Stimulated activated CD4-positive, alpha-beta T cell treated with anti-CD3 and anti-CD28 coated beads, TNF-alpha, amount 100 ng/mL, for 4 hours (primary cell): Measurements from ENCODE around the gene SUMO3.
"Not testable (repeated sequence)": the region's sequence is repeated elsewhere in the genome, so short reads cannot be mapped to it uniquely, and the experiment has no call there.

ENCODE experiments used
- DNase-seq, 3 experiments: peaks; one replicate each; pipeline ENCODE4 v3.0.0-alpha.2; 2020; ENCODE audit warnings: low read depth in 3 of 3

SUMO3 gene

DNA sequence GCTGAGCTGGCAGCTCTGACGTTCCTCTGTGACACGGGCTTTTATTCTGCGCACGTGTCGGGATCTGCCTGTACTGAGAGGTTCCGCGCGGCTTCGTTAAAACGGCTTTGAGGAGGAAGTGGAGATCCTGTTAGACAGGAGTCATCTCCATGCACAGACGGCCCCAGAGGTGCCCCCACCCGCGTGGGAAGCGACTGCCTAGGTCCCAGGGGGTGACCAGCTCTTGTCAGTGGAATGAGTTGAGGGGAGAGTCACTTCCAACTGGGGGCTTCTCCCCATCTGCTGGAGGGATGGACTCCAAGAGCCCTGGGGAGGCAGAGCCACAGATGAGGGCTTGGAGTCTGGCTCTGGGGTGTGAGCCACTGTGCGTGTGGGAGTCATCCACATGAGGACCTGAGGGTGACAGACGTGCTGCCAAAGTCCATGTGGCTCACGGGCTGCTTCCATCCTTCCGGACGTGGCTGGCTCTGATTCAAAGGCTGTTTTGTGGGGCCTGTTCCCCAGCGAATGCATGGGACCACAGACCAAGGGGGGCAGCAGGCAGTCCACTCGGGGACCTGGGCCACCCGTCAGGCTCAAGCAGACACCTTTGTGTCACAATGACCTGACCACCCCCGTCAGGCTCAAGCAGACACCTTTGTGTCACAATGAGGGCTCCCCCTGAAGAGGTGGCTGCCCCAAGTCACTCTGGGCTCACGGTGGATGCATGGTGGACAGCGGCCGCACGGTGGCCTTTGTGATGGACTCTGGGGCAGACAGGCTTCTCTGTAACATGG is 28.8 kb upstream of the SUMO3 start:
- no peak for DNase-seq

DNA sequence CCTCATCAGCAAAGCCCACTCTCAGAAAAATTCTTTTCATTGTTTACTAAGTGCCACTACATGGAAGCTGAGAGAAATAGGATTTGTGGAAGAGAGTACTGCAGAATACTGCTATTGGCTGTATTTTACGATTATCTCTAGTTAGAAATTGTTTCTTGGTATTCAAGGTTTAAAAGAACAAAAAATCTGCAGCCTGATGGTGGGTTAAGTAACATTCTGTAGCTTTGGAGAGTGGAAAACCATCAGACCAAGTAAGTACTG is 28.3 kb upstream of the SUMO3 start:
- DNase-seq: no peak

DNA sequence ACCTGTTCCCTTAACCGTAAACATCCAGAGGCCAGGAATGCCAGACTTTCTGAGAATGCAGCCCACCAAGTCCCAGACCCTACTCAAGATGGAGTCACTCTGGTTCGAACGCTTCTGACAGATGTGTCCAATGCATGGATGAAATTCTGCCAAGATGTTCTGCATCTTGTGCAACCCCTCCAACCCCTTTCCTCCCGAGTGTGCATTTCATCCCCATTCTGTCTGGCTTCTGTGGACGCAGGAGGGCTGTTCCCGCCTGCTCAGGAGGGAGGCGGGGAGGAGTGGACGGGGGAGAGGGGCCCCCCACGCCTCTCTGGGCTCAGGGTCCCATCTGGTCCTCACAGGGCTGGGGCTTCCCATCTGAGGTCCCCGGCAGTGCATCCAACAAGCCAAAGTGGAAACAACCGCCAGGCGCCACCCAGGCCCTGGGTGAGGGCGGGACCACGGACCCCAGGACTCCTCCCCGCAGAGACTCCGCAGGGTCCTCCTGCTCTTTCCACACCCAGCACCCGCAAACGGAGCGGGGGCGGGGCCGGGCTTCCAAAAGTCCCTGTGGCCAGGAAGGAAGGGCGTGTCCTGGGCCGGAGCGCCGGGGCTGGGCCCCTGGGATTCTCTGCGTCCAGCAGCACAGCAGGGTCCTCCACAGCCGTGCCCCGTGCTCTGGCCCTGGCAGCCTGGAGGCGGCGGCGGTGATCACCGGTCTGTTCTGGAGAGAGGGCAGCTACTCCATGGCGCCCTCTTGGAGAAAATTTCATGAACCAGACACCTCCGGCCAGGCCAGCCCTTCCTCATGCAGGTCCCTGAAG is 27.8 kb upstream of the SUMO3 start:
- peak in 2 of 3 experiments; percentile 18 to 26 for DNase-seq

DNA sequence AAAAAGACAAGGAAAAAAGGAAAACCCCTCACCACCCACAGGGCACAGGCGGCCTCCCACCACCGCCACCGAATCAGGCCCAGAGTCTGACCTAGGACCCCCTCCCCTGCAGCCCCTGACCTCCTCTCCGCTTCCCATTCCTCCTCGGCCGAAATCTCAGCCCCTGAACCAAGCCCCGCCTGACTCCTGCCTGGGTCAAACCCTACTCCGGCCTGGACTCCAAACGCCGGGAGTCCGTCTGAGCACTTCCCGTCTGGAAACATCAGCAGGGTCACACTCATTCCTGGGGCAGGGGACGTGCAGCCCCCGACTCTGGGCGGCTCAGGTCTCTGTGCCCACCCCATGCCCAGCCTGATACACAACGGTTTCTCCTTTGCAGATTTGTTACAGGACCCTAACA is 26.4 kb upstream of the SUMO3 start:
- DNase-seq: no peak

DNA sequence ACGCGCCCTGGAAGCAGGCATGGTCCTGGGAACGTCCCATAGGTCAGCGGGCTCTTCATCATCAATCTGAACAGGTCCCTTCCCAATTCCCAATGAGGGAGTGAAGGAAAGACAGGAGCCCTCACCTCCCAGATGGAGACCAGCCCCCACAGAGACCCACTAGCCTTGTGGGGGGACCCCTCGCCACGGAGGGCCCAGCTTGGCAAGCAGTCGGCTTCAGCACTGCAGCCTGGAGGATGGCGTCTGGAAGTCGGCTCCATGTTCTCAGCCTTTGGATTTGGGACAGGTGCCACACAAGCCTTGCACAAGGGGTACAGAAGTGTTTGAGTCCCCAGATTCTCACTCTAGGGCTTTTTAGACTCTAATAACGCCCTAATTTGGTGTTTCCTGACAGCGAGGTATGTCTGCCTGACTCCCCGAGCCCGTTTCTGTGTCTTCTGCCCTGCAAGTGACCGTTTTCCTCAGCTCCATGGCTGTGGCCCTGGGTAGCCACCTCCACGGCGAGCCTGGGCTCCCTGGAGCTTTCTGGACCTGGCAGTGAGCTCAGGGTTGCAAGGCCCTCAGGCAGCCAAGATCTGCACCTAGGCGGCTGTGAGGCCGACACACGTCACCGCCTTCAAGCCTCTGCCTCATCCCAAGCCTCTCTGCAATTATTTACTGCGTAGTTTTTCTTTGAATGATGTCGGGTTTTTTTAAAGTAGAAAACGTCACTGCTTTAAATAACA is 25.0 kb upstream of the SUMO3 start:
- DNase-seq: no peak

DNA sequence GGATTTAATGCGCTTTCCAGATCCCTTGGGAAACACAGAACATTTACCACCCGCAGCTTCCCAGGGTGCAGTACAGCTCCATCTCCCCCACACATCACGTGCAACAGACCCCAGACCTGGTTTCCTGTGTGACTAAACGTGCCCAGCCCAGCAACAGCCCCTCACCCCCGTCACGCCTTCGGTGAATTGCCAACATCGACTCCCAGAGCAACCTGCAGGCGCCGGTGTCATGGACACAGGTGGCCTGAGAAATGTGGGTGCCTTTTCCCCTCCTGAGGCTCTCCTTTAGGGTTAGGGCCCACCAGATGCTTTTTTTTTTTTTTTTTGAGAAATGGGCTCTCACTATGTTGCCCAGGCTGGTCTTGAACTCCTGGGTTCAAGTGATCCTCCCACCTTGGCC is 24.2 kb upstream of the SUMO3 start:
- DNase-seq: no peak

DNA sequence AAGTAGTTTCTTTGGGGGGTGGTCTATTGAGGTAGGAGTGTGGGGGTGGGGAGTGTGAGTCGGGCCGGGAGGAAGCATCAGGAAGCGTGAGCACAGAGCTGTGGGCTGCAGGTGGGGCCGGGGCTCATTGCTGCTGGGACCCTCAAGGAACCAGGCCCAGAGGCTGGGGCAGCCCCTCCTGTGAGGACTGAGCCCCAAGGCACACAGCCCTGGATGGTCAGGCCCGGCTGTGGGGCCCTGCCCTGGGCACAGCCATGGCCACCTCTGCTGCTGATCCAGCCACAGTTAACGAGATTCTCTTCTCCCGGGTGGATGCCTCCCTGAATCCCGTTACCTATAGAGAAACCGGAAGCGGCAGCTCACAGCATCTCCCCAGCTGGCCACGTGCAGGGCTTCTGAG is 22.9 kb upstream of the SUMO3 start:
- no peak for DNase-seq

DNA sequence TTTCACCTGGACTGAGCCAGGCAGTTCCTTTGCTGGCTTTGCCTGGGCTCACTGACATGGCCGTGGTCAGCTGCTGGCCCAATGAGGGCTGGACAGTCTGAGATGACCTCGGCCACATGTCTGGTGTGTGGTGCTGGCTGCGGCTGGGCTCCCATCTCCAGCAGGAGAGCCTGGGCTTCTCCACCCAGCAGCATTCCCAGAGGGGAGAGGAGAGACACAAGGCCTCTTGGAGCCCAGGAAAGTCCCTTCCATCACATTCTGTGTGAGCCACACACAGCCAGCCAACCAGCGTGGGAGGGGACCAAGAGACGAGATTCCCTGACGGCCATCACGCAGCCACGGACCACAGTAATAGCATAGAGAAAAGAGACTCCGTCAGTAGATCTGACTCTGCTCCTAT is 21.1 kb upstream of the SUMO3 start:
- no peak for DNase-seq

DNA sequence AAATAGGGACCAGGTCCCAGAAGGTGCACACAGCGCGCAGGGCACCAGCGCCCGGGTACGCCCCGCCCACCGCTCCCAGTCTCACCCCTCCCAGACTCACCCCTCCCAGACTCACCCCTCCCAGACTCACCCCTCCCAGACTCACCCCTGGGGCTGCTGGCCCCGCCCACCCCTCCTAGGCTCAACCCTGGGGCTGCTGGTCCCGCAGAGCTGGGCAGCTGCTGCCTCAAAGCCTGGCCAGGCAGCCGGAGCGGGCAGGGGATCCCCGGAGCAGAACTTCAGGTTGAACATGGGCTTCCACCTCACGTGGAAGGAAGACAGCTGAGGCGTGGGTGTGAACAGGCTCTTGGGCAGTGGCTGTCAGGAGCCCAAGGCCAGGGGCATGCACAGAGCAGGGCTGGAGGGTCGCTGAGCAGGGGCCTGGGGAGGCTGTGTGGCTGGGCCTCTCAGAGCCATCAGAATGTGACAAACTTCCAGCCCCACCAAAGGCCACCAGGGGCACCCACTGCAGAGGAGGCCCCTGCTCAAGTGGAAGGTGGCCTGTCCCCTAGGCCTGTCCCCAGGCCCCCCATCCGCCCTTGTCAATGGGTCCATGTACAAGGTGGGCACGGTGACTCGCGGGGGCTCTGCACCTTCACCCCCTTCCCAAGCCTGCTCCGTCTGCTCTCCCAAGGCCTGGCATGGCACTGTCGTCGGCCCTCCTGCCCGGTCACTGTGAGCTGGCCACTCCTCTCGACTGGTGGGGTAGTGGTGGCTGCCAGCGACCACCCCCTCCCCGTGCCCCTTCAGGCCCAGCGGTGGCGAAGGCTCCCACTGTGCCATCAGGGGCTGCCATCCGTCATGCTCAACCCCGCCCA is 20.4 kb upstream of the SUMO3 start:
- no peak for DNase-seq

DNA sequence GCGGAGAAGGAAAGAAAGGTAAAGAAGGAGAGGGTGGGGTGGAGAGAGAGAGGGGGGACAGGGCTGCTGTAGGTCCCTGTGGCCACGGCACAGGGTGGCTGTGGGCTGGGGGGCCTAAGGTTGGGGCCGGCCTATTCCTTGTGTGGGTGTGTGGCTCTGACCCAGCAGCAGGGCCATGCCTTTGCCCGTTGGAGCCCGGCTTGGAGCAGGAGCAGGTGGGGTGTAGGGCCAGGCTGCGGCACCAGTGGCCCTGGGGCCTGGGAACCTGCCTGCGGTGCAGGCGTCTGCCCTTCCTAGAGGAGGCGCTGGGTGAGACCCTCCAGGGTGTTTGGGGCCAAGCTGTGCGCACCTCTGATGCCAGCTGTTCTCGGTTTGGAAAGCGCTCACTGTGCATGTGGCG is 19.7 kb upstream of the SUMO3 start:
- no peak for DNase-seq

DNA sequence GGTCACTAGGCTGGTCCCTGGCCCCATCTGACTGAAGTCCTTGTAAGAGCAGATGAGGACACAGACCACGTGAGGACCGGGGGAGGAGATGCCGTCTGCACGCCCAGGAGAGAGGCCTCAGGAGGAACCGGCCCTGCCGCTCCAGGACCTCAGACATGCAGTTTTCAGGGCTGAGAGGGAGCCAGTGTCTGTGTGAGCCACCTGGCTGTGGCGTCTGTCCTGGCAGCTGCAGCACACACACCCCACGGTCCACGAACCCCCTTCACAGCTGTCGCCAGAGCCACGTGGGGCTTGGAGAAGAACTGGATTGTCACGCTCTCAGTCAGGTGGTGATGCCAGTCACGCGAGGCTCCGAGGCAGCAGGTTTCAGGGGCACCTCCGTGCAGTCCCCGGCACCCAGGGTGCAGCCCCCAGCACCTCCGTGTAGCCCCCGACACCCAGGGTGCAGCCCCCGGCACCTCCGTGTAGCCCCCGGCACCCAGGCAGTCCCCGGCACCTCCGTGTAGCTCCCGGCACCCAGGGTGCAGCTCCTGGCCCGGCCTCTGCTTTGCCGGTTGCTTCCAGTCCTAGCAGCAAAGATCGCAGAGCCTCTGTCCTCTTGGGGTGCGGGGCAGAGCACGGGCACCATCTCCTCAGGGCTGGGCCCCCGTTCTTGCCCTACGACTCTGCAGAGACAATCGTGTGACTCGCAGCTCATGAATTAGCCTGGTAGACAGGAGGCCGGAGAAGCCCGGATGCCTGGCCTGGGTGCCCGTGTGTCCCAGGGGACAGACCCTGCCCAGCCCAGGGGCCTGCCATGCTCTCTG is 19.0 kb upstream of the SUMO3 start:
- DNase-seq: no peak

DNA sequence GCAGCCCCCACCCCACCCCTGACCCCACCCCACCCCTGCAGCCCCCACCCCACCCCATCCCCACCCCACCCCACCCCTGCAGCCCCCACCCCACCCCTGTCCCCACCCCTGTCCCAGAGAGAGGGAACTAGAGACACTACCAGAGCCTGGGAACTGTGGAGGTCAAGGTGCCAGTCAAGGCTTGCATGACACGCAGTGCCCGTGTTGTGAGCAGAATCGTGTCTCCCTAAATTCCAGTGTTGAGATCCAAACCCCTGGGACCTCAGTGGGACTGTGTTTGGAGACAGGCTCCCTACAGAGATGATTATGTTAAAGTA is 18.4 kb upstream of the SUMO3 start:
- DNase-seq: no peak

DNA sequence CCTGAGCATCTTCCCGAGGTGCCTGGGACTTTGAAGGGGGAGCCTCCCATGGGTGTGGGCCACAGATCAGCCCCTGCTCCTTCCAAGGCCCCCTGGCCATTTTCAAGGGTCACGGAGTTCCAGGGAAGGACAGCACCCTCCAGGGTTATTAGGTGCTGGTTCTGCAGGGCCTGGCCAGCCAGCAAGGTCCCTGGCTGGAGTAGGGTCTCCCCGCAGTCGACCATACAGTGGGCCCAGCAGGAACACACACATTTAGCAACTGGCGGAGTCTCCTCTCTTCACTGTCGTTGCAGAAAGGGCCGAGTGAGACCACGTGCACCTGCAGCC is 17.7 kb upstream of the SUMO3 start:
- no peak for DNase-seq

DNA sequence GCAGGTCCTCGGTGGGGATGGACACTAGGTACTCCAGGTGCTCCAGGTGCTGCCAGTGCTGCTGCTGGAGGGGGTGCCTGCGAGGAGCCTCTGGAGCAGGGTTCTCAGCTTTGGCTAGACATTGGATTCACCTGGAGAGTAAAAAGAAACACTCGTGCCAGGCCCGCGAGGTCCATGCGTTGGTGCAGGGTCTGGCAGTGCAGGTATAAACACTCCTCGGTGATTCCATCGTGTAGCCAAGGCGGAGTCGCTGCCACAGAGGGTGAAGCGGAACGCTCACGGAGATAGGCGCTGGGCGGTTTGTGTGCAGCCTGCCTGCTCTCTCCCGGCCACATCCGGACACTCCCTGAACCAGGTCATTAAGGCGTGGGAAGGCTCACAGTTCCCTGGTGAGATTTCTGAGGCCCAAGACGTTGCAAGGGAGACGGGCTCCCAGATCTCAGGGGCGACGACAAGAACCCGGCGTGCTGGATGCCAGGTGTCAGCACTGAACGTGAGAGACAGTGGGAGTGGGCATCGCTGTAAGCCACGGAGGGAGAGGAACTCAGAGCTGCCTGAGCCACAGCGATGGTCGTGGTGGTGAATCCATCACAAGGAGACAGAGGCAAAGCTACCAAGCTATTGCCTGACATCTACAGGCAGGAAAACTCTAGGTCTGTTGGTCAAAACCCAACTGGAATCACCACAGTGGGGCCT is 17.2 kb upstream of the SUMO3 start:
- DNase-seq: no peak

DNA sequence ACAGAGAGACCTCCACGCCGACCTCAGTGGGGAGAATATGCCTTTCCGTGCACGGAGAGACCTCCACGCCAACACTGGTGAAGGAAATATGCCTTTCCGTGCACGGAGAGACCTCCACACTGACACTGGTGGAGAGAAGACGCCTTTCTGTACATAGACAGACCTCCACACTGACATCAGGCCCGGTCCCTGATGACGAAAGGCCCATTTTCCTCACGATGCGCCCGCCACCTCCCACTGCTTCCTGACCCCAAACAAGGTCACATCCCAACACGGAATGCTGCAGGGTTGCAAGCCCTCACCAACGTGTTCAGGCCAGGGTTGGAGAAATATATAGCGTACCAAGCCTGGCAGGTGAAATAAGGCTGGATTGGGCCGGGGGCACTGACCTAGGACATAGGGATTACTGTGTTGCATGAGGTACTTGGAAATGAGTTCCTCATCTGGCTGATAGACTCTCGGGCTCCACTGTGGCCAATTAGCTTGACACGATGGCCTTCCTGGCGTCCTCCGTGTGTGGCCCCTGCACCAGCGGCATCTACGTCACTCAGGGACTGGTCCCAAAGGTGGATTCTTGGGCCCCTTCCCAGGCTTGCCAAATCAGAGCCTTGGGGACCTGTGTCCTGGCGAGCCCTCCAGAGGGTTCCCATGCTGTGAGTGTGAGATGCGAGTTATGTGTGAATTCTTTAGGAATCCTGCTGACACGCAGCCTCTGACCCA is 16.5 kb upstream of the SUMO3 start:
- no peak for DNase-seq

DNA sequence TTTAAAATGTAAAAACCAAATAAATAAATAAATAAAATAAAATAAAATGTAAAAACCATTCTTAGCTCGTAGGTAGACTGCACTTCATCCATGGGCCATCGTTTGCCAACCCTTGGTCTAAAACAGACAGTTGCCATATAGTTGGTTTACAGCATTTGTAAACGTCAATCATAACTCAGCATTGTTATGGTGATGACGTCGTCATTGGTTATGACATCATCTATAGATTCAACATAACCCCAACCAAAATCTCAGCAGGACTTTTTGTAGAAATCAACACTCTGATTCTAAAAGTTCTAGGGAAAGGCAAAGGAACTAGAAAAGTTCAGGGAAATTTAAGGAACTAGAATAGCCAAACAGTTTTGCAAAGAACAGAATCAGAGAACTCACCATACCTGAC is 15.8 kb upstream of the SUMO3 start:
- no peak for DNase-seq

DNA sequence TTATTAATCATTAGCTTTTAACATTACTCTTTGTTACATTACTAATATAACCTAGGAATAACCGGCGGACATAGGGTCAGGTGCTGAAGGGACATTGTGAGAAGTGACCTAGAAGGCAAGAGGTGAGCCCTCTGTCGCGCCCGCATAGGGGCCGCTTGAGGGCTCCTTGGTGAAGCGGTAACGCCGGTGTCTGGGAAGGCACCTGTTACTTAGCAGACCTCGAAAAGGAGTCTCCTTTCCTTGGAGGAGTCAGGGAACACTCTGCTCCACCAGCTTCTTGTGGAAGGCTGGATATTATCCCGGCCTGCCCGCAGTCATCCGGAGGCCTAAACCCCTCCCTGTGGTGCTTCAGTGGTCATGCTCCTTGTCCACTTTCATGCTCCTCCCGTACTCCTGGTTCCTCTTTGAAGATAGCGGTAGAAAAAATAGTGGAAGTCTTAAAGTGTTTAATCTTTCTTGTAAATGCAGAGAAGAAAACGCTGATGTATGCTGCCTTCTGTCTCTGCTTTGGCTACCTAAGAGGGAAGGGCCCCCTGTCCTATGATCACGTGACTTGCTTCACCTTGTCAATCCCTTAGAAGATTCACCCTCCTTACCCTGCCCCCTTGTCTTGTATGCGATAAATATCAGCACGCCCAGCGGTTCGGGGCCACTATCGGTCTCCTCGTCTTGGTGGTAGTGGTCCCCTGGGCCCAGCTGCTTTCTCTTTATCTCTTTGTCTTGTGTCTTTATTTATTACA is 14.8 kb upstream of the SUMO3 start:
- not testable (repeated sequence) for DNase-seq

DNA sequence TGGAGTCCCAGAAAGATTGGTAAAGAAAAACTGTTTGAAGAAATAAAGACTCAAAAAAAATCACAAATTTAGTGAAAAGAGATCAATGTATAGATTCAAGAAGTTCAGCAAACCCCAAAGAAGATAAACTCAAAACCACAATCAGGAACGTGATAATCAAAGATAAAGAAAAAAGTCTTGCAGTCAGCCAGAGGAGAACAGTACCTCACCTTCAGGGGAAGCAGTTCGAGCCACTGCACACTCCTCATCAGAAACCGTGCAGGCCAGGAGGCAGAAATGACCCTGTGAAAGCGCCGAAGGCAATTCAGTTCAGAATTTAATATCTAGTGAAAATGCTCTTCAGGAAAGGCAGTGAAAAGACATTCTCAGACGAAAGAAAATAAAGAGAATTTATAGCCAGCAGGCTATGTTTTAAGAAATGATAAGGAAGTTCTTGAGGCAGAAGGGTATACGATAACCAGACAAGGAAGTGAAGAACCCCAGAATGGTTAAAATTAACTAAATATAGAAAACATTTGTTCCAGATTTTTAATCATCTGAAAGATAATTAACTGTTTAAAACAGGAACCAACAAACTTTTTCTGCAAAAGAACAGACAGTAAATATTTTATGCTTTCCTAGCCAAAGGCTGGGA is 13.5 kb upstream of the SUMO3 start:
- DNase-seq: no peak

DNA sequence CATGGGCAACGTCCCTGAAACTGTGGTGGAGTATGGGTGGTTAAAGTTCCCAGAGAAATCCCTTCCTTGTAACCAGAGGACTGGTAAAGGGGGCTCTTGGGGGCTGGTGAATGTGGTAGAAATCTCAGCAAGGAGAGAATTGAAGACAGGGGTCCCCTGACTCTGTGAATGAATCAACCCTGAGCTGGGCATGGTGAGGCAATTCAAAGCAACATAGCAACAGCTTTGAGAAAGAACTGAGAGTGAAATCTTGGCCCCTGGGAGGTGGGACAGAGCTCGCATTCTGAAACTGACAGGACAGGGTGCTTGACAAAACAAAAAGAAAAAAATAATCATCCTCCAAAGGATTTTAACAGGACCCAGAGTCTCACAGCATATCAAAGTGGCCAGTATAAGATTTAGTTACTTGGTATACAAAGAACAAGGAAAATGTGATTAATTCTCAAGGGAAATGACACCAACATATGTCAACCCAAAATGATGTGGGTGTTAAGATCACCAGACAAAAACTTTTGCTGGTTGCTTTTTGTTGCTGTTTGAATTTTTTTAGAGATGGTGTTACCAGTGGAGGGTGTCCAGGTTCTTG is 11.7 kb upstream of the SUMO3 start:
- DNase-seq: no peak
